ENCODE measurements around the gene C1orf232. TPM values are rescaled to one million over a fixed set of nuclear protein-coding genes. Genes with fewer than 3 reads are reported as not detected.

The C1orf232 gene
- total and polyA plus RNA-seq, 2 experiments from 2014 or later = not detected

DNA sequence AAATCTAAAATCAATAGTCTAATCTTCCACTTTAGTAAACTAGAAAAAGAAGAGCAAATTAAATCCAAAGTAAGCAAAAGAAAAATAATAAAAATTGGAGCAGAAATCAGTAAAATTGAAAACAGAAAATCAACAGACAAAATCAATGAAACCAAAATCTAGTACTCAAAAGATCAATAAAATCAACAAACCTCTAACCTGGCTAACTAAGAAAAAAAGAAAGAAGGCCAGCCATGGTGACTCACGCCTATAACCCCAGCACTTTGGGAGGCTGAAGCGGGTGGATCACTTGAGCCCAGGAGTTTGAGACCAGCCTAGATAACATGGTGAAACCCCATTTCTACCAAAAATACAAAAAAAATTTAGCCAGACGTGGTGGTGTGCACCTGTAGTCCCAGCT, 34.3 kb downstream of the C1orf232 start:
- Histone ChIP-seq H3K36me3 (ENCODE audit: insufficient read depth) (no peaks in the 10 kb centered on the region), H3K4me3 (no peak overlapping the region), H3K4me2 (no peak overlapping the region), H3K4me1 (ENCODE audit: insufficient read depth) (no peaks in the 10 kb centered on the region), H3F3A (replicated peaks; ENCODE audit: low read depth) (no peaks in the 10 kb centered on the region), H3K27ac (ENCODE audit: low read depth) (no peak overlapping the region), H4K20me1 (replicated peaks; ENCODE audit: insufficient read depth) (no peaks in the 10 kb centered on the region), H3K9me2 (ENCODE audit: insufficient read depth) (no peaks in the 10 kb centered on the region), H3K27me3 (ENCODE audit: insufficient read depth) (no peaks in the 10 kb centered on the region), H2AFZ (no peak overlapping the region), H3K79me2 (replicated peaks; ENCODE audit: insufficient read depth) (no peaks in the 10 kb centered on the region)
- TF ChIP-seq, protein P1, sequence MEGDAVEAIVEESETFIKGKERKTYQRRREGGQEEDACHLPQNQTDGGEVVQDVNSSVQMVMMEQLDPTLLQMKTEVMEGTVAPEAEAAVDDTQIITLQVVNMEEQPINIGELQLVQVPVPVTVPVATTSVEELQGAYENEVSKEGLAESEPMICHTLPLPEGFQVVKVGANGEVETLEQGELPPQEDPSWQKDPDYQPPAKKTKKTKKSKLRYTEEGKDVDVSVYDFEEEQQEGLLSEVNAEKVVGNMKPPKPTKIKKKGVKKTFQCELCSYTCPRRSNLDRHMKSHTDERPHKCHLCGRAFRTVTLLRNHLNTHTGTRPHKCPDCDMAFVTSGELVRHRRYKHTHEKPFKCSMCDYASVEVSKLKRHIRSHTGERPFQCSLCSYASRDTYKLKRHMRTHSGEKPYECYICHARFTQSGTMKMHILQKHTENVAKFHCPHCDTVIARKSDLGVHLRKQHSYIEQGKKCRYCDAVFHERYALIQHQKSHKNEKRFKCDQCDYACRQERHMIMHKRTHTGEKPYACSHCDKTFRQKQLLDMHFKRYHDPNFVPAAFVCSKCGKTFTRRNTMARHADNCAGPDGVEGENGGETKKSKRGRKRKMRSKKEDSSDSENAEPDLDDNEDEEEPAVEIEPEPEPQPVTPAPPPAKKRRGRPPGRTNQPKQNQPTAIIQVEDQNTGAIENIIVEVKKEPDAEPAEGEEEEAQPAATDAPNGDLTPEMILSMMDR (conservative IDR thresholded peaks at IDR 0.05; ENCODE audit: low read depth in 2 of 2) = no peak
- TF ChIP-seq POLR2AphosphoS5 (IDR thresholded peaks at IDR 0.05; ENCODE audit: low read depth) (no peak), ZNF114 (CRISPR knock-in tag; IDR thresholded peaks at IDR 0.05) (no peak), EZH2phosphoT487 (IDR thresholded peaks at IDR 0.05; ENCODE audit: unreplicated experiment) (no peak), CREB1 (CRISPR knock-in tag; IDR thresholded peaks at IDR 0.05; ENCODE audit: low read depth) (no peak), ZNF331 (CRISPR knock-in tag; IDR thresholded peaks at IDR 0.05; ENCODE audit: low read depth) (no peak), JUNB (IDR thresholded peaks at IDR 0.05; ENCODE audit: unreplicated experiment) (no peak), EZH2 (IDR thresholded peaks at IDR 0.05; ENCODE audit: low read depth, unreplicated experiment) (no peak), REST (IDR thresholded peaks at IDR 0.05; ENCODE audit: unreplicated experiment) (no peak)
- TF ChIP-seq, protein P2, sequence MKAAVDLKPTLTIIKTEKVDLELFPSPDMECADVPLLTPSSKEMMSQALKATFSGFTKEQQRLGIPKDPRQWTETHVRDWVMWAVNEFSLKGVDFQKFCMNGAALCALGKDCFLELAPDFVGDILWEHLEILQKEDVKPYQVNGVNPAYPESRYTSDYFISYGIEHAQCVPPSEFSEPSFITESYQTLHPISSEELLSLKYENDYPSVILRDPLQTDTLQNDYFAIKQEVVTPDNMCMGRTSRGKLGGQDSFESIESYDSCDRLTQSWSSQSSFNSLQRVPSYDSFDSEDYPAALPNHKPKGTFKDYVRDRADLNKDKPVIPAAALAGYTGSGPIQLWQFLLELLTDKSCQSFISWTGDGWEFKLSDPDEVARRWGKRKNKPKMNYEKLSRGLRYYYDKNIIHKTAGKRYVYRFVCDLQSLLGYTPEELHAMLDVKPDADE (IDR thresholded peaks at IDR 0.05) = no peak
- TF ChIP-seq, protein P3, sequence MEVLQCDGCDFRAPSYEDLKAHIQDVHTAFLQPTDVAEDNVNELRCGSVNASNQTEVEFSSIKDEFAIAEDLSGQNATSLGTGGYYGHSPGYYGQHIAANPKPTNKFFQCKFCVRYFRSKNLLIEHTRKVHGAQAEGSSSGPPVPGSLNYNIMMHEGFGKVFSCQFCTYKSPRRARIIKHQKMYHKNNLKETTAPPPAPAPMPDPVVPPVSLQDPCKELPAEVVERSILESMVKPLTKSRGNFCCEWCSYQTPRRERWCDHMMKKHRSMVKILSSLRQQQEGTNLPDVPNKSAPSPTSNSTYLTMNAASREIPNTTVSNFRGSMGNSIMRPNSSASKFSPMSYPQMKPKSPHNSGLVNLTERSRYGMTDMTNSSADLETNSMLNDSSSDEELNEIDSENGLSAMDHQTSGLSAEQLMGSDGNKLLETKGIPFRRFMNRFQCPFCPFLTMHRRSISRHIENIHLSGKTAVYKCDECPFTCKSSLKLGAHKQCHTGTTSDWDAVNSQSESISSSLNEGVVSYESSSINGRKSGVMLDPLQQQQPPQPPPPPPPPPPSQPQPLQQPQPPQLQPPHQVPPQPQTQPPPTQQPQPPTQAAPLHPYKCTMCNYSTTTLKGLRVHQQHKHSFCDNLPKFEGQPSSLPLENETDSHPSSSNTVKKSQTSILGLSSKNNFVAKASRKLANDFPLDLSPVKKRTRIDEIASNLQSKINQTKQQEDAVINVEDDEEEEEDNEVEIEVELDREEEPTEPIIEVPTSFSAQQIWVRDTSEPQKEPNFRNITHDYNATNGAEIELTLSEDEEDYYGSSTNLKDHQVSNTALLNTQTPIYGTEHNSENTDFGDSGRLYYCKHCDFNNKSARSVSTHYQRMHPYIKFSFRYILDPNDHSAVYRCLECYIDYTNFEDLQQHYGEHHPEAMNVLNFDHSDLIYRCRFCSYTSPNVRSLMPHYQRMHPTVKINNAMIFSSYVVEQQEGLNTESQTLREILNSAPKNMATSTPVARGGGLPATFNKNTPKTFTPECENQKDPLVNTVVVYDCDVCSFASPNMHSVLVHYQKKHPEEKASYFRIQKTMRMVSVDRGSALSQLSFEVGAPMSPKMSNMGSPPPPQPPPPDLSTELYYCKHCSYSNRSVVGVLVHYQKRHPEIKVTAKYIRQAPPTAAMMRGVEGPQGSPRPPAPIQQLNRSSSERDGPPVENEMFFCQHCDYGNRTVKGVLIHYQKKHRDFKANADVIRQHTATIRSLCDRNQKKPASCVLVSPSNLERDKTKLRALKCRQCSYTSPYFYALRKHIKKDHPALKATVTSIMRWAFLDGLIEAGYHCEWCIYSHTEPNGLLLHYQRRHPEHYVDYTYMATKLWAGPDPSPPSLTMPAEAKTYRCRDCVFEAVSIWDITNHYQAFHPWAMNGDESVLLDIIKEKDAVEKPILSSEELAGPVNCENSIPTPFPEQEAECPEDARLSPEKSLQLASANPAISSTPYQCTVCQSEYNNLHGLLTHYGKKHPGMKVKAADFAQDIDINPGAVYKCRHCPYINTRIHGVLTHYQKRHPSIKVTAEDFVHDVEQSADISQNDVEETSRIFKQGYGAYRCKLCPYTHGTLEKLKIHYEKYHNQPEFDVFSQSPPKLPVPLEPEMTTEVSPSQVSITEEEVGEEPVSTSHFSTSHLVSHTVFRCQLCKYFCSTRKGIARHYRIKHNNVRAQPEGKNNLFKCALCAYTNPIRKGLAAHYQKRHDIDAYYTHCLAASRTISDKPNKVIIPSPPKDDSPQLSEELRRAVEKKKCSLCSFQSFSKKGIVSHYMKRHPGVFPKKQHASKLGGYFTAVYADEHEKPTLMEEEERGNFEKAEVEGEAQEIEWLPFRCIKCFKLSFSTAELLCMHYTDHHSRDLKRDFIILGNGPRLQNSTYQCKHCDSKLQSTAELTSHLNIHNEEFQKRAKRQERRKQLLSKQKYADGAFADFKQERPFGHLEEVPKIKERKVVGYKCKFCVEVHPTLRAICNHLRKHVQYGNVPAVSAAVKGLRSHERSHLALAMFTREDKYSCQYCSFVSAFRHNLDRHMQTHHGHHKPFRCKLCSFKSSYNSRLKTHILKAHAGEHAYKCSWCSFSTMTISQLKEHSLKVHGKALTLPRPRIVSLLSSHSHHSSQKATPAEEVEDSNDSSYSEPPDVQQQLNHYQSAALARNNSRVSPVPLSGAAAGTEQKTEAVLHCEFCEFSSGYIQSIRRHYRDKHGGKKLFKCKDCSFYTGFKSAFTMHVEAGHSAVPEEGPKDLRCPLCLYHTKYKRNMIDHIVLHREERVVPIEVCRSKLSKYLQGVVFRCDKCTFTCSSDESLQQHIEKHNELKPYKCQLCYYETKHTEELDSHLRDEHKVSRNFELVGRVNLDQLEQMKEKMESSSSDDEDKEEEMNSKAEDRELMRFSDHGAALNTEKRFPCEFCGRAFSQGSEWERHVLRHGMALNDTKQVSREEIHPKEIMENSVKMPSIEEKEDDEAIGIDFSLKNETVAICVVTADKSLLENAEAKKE (CRISPR knock-in tag; IDR thresholded peaks at IDR 0.05) = no peak
- H3K4me3 Mint-ChIP-seq = no peak overlapping the region
- no peak overlapping the region for H3K27ac Mint-ChIP-seq
- H3K4me1 Mint-ChIP-seq = peaks cover 4% of the 10 kb centered on the region; the same call in 1 of the 3 replicates
- H3K36me3 Mint-ChIP-seq (ENCODE audit: low read depth) = no peaks in the 10 kb centered on the region
- H3K27me3 Mint-ChIP-seq (ENCODE audit: insufficient read depth, low read depth, poor library complexity) = peaks cover under 1% of the 10 kb centered on the region
- DNase-seq (ENCODE audit: low spot score) = no peak
- no peak for ATAC-seq
- H3K9me3 Mint-ChIP-seq = no peaks in the 10 kb centered on the region; the same call in 2 of the 3 replicates
